Loucy (cell line): ENCODE results near the gene CCDC107.

Experiments used
- H2AFZ ChIP-seq: fragments of 200-600 bp; sonication (generic); 2 replicates; pipeline ENCODE4 v1.6.0; 2016; ENCODE audit warnings: antibody characterized with exemption, mild to moderate bottlenecking, low read length, moderate library complexity
- H3F3A ChIP-seq: fragments of 200-600 bp; 2 replicates; pipeline ENCODE4 v1.6.0; 2016; ENCODE audit warnings: antibody characterized with exemption, low read depth, mild to moderate bottlenecking
- H3K27me3 ChIP-seq: fragments of 200-600 bp; sonication (generic); 2 replicates; pipeline ENCODE4 v1.6.1; 2014; ENCODE audit warnings: low read length, mild to moderate bottlenecking; ENCODE audit not compliant: insufficient read depth, poor library complexity, severe bottlenecking
- H3K36me3 ChIP-seq: fragments of 200-600 bp; sonication (generic); 2 replicates; pipeline ENCODE4 v1.6.1; 2016; ENCODE audit warnings: low read length; ENCODE audit not compliant: insufficient read depth
- H3K4me1 ChIP-seq: fragments of 200-600 bp; sonication (generic); 2 replicates; pipeline ENCODE4 v1.5.1; 2014; ENCODE audit warnings: low read length, mild to moderate bottlenecking; ENCODE audit not compliant: insufficient read depth, poor library complexity, severe bottlenecking
- H3K4me2 ChIP-seq: fragments of 200-600 bp; sonication (generic); 2 replicates; pipeline ENCODE4 v1.6.0; 2014; ENCODE audit warnings: antibody characterized with exemption, low read length, low read depth, mild to moderate bottlenecking; ENCODE audit not compliant: poor library complexity, severe bottlenecking
- H3K4me3 ChIP-seq: fragments of 200-600 bp; sonication (generic); 2 replicates; pipeline ENCODE4 v1.5.1; 2014; ENCODE audit warnings: low read length, mild to moderate bottlenecking, mixed read lengths; ENCODE audit not compliant: poor library complexity, severe bottlenecking
- H3K79me2 ChIP-seq: fragments of 200-600 bp; sonication (generic); 2 replicates; pipeline ENCODE4 v1.6.1; 2014; ENCODE audit warnings: low read length; ENCODE audit not compliant: insufficient read depth
- H3K9ac ChIP-seq: fragments of 200-600 bp; sonication (generic); 2 replicates; pipeline ENCODE4 v1.6.0; 2014; ENCODE audit warnings: mild to moderate bottlenecking, low read depth, low read length, moderate library complexity; ENCODE audit not compliant: poor library complexity, severe bottlenecking
- H3K9me2 ChIP-seq: fragments of 200-600 bp; sonication (generic); replicated peaks from 2 replicates; pipeline ENCODE4 v1.6.1; 2016; ENCODE audit warnings: low read depth, low read length, mixed read lengths
- H3K9me3 ChIP-seq: fragments of 200-600 bp; sonication (generic); 2 replicates; pipeline ENCODE4 v1.6.1; 2014; ENCODE audit warnings: mild to moderate bottlenecking, antibody characterized with exemption, low read length, low read depth; ENCODE audit not compliant: insufficient read depth
- H4K20me1 ChIP-seq: fragments of 200-600 bp; sonication (generic); 2 replicates; pipeline ENCODE4 v1.6.0; 2014; ENCODE audit warnings: antibody characterized with exemption, low read length, mild to moderate bottlenecking; ENCODE audit not compliant: insufficient read depth, poor library complexity, severe bottlenecking
- CTCF ChIP-seq: fragments of 200-600 bp; sonication (generic); conservative IDR thresholded peaks from 2 replicates; pipeline ENCODE4 v1.5.1; 2014; ENCODE audit warnings: mild to moderate bottlenecking, antibody characterized with exemption, low read length
- EZH2phosphoT487 ChIP-seq: fragments of 200-600 bp; IDR thresholded peaks from 2 replicates; pipeline ENCODE4 v1.6.1; 2018; ENCODE audit warnings: antibody characterized with exemption, mild to moderate bottlenecking, moderate library complexity, borderline replicate concordance

CCDC107 gene

GRCh38 chr9:35660966-35661415, 2.9 kb downstream of the CCDC107 start:
- H4K20me1 ChIP-seq = peaks cover 3% of the 10 kb centered on the region
- no peak overlapping the region for H2AFZ ChIP-seq
- TF ChIP-seq CTCF (peak; percentile 53), EZH2phosphoT487 (no peak)
- H3K4me3 ChIP-seq = peak overlapping the region; percentile 87
- no peaks in the 10 kb centered on the region for H3K27me3 ChIP-seq
- H3K36me3 ChIP-seq = no peaks in the 10 kb centered on the region; the same call in 1 of the 2 replicates
- peaks cover 81% of the 10 kb centered on the region for H3K4me1 ChIP-seq
- no peaks in the 10 kb centered on the region for H3K9me3 ChIP-seq
- H3K9ac ChIP-seq = peak overlapping the region; percentile 95
- H3F3A ChIP-seq = 0 out of 2 replicates have a peak, but pooled peaks cover 16% of the 10 kb centered on the region
- H3K79me2 ChIP-seq = peaks cover 65% of the 10 kb centered on the region
- no peaks in the 10 kb centered on the region for H3K9me2 ChIP-seq
- peak overlapping the region; percentile 87 for H3K4me2 ChIP-seq

- Histone ChIP-seq H3K36me3 (no peaks in the 10 kb centered on the region; the same call in 1 of the 2 replicates), H2AFZ (no peak overlapping the region), H3K9me2 (no peaks in the 10 kb centered on the region), H3K4me3 (peak overlapping the region; percentile 87), H3K9ac (peak overlapping the region; percentile 95), H3K79me2 (peaks cover 65% of the 10 kb centered on the region), H3K27me3 (no peaks in the 10 kb centered on the region), H3F3A (0 out of 2 replicates have a peak, but pooled peaks cover 16% of the 10 kb centered on the region), H3K4me2 (peak overlapping the region; percentile 87), H3K4me1 (peaks cover 72% of the 10 kb centered on the region), H4K20me1 (peaks cover 3% of the 10 kb centered on the region), H3K9me3 (no peaks in the 10 kb centered on the region)
- TF ChIP-seq CTCF (no peak), EZH2phosphoT487 (no peak)
Observed at GRCh38 chr9:35661756-35662350, 3.8 kb downstream of the CCDC107 start.

- H3F3A ChIP-seq = 0 out of 2 replicates have a peak, but pooled peaks cover 11% of the 10 kb centered on the region
- H4K20me1 ChIP-seq = peaks cover 3% of the 10 kb centered on the region
- no peaks in the 10 kb centered on the region for H3K9me2 ChIP-seq
- H2AFZ ChIP-seq = no peak overlapping the region
- peak overlapping the region; percentile 87 for H3K4me2 ChIP-seq
- TF ChIP-seq EZH2phosphoT487 (no peak), CTCF (no peak)
- H3K9ac ChIP-seq = peak overlapping the region; percentile 95
- H3K79me2 ChIP-seq = peaks cover 65% of the 10 kb centered on the region
- H3K36me3 ChIP-seq = no peaks in the 10 kb centered on the region; the same call in 1 of the 2 replicates
- no peaks in the 10 kb centered on the region for H3K9me3 ChIP-seq
- peak overlapping the region; percentile 87 for H3K4me3 ChIP-seq
- no peaks in the 10 kb centered on the region for H3K27me3 ChIP-seq
- peaks cover 66% of the 10 kb centered on the region for H3K4me1 ChIP-seq
Observed at GRCh38 chr9:35662437-35662836, 4.3 kb downstream of the CCDC107 start.
